Hypothalamus (tissue), 51 donors: ENCODE data around the gene ARID3A.

Experiments used
- DNase-seq, 51 donors: peaks; one replicate each; lab custom pipeline; 2025; lab: John Stamatoyannopoulos, UW

Gene ARID3A

DNA sequence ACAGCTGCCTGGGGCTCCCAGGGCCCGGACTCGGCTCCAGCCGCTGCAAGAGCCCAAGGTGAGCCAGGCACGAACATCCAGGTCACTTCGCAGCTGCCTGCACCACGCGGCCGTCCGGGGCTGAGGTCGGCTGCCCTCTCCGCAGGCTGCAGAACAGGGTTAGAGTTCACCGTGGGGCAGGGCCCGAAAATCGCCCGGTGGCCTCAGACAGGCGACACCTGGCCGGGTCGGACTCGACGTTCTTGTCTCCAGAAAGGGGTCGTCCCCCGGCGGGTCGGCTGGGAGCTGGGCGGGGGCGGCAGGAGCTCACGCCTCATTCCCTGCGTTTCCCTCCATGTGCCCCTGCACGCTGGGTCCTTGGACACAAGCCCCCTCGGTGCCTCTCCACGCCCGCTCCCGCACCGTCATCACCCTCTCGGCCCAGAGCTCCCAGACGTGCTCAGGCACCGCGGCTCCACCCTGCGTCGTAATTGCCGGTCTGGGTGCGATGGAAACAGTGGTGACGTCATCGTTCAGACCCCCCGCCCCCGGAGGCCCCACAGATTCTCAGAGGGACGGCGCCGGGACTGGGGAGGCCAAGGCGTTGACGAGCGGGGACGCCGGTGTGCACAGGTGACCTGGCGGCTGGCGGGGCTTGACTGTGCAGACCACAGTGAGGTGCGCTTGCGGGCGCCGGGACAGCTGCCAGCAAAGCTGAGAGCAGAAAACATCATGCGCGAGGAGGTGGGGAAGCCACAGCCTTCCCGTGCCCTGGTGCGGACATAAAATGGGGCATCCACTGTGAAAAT is 70.4 kb downstream of the ARID3A start:
- peak in 4 of 51 donors; percentile 8 to 27 (median 18) for DNase-seq

DNA sequence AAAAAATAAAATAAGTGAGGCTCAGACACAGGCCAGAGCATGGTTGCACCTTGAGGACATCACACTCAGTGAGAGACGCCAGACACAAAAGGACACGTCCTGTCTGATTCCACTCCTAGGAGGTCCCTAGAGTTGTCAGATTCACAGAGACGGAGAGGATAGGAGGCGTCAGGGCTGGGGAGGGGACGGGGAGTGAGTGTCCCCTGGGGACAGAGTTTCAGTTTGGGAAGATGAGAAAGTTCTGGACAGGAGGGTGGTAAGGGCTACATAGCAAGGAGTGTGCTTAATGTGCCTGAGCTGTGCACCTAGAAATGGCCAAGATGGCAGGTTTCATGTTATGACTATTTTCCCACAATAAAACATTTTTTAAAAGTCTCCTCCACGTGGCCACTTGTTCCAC is 72.2 kb downstream of the ARID3A start:
- no peak for DNase-seq

DNA sequence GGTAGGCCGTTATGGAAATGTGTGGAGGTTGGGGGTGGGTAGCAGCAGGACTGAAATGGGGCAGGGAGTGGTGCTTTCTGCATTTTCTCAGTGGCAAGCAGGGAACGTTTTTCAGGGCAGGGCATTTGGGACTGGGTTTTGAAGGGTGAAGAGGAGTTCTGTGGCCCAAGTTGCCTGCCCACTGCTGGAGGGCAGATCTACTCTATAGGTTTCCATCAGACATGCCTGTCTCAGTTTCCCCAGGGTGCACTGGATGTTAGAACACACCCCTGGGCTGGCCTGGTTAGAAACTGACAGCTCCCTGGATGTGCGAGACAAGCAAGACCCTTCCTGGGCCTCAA is 73.5 kb downstream of the ARID3A start:
- DNase-seq, result no peak

DNA sequence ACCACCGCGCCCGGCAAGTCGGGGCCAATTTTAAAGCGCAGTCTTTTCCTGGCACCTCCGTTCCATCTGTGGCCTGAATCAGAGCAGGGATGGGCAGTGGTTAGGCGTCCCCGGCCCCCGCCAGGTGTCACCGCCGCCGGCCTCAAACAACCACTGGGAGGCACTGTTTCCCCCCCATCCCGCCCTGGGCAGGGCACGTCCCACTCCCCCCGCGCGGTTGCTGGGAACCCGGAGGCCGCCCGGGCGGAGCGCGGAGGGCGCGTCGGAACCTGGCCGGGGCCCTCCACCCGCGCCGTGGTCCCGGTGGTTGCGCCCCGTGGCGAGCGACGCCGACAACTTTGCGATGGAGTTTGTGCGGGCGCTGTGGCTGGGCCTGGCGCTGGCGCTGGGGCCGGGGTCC is 74.3 kb downstream of the ARID3A start, which contains the start of gene GRIN3B:
Gene GRIN3B (plus strand): TSS at position 325 of the 400 bp plus-strand sequence. CDS start 19 bp downstream, at position 344.
- DNase-seq, result peak in 4 of 51 donors; percentile 5 to 19 (median 14)

DNA sequence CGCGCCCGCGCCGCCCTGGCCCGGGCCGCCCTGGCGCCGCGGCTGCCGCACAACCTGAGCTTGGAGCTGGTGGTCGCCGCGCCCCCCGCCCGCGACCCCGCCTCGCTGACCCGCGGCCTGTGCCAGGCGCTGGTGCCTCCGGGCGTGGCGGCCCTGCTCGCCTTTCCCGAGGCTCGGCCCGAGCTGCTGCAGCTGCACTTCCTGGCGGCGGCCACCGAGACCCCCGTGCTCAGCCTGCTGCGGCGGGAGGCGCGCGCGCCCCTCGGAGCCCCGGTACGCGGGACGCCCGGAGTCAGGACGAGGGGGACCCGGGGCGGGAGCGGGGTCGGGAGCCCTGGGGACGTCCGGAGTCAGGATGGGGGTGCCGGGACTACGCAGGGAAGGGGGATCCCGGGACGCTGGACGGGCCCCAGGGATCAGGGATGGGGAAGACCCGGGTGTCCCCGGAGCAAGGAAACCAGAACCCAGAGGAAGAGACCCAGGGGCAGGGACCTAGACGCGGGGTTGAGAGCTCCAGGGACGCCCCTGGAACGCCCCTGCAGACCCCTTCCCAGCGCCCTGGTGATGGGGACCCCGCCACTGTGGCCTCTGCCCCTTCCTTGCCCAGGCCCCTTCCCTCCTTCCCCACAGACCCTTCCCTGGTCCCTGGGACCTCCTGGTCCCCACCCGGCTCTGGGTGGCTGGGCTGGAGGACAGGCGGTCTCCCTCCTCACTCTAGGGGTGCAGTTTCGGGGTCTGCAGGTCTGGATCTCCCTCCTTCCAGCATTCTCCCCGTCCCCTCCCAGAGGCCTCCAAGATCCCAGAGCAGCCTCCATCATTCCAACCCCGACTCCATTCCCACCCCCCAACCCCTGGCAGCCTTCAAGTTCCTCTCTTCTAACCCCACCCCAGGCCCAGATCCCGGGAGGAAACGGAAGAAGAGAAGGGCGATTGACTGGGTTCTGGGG is 75.0 kb downstream of the ARID3A start:
- no peak for DNase-seq

DNA sequence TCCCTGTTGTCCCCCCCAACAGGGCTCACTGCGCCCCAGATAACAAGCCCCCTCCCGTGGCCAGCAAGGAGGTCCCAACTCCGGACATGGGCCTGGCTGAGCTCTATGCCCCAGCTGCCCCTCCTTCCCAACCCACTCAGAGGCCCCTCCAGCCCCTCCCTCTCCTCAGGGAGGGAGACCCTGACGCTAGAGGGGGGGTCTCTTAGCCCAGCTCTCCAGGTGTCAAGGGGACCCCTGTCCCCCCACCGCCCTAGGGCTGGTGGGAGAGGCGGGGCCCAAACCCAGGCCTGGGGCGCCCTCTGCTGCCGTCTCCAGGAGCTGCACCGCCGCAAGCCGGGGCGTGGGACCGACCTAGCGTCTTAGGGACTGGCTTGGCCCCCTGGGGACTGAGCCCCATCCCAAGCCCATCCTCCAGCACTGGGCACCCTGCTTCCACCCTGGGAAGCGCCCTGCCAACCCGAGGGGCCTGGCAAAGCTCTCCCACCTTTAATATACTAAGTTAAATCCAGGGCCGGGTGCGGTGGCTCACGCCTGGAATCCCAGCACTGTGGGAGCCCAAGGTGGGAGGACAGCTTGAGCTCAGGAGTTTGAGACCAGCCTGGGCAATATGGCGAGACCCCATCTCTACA is 75.8 kb downstream of the ARID3A start:
- peak in 15 of 51 donors; percentile 2 to 53 (median 20) for DNase-seq

DNA sequence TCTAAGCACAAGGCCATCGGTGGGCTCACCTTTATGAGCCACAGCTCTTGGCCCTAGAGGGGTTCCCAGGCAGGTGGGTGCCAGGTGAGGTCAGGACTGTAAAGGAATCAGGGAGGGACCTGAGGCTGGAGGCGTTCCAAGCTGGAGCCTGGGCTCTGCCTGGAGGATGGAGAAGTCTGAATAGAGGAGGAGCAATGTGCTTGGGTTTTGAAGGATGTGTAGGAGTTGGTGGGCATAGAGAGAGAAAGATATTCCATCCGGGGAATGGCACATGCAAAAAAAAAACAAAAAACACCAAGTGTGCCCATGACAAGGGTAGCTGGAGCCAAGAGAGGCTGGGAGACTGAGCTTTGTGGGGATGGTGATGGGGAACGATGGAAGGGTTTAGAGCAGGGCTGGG is 76.8 kb downstream of the ARID3A start:
- DNase-seq, result no peak

DNA sequence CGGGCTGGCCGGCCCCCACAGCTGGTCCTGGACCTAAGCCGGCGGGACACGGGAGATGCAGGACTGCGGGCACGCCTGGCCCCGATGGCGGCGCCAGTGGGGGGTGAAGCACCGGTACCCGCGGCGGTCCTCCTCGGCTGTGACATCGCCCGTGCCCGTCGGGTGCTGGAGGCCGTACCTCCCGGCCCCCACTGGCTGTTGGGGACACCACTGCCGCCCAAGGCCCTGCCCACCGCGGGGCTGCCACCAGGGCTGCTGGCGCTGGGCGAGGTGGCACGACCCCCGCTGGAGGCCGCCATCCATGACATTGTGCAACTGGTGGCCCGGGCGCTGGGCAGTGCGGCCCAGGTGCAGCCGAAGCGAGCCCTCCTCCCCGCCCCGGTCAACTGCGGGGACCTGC is 77.4 kb downstream of the ARID3A start:
- DNase-seq, result no peak

DNA sequence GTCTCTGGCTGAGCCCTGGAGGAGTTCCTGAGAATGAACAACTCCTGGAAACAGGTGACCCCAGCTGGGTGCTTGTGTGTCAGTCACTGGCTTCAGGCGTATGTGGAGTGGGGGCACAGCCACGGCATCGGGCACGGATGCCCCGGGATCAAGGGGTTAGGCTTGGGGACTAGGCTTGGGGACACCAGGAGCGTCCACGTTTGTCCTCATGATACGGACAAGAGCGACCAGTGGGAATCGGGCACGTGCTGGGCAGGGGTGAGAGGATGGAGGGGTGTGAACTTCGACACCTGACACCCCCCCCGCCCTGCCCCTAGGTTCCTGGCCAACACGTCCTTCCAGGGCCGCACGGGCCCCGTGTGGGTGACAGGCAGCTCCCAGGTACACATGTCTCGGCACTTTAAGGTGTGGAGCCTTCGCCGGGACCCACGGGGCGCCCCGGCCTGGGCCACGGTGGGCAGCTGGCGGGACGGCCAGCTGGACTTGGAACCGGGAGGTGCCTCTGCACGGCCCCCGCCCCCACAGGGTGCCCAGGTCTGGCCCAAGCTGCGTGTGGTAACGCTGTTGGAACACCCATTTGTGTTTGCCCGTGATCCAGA is 78.5 kb downstream of the ARID3A start:
- DNase-seq, result no peak

DNA sequence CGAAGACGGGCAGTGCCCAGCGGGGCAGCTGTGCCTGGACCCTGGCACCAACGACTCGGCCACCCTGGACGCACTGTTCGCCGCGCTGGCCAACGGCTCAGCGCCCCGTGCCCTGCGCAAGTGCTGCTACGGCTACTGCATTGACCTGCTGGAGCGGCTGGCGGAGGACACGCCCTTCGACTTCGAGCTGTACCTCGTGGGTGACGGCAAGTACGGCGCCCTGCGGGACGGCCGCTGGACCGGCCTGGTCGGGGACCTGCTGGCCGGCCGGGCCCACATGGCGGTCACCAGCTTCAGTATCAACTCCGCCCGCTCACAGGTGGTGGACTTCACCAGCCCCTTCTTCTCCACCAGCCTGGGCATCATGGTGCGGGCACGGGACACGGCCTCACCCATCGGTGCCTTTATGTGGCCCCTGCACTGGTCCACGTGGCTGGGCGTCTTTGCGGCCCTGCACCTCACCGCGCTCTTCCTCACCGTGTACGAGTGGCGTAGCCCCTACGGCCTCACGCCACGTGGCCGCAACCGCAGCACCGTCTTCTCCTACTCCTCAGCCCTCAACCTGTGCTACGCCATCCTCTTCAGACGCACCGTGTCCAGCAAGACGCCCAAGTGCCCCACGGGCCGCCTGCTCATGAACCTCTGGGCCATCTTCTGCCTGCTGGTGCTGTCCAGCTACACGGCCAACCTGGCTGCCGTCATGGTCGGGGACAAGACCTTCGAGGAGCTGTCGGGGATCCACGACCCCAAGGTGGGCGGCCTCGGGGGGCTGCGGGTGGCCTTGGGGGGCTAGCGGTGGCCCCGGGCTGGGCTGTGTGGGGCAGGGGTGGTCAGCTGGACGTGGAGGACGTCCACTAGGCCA is 79.2 kb downstream of the ARID3A start:
- no peak for DNase-seq

DNA sequence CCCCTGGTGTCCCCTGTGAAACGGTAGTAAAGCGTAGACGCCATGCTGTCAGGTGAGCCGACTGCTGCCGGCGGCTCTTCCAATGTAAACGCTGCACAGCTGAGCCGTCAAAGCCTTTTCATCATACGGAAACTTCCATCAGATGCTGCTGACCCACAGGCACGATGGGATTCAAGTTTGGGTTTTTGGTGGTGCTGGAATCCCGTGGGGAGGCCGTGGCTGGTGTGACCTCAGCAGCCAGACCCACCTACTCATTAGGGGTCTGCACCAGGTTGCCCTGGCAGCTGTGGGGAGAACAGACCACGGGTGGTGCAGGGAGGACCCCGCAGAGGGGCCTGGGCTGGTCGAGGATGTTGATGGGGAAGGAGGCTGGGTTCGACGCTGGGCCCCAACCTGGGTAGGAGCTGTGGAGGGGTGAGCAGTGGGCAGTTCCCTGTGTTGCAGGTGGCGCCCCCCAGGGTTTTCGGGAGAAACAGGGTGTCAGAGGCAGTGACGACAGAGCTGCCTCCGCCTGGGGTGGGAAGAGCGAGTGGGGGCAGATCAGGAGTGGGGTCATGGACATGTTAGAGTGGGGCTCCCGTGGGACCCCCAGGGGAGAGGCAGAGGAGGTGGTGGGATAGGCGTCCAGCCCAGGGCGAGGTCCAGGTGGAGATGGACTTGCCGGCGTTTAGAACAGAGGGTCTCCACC is 81.0 kb downstream of the ARID3A start:
- DNase-seq, result no peak

DNA sequence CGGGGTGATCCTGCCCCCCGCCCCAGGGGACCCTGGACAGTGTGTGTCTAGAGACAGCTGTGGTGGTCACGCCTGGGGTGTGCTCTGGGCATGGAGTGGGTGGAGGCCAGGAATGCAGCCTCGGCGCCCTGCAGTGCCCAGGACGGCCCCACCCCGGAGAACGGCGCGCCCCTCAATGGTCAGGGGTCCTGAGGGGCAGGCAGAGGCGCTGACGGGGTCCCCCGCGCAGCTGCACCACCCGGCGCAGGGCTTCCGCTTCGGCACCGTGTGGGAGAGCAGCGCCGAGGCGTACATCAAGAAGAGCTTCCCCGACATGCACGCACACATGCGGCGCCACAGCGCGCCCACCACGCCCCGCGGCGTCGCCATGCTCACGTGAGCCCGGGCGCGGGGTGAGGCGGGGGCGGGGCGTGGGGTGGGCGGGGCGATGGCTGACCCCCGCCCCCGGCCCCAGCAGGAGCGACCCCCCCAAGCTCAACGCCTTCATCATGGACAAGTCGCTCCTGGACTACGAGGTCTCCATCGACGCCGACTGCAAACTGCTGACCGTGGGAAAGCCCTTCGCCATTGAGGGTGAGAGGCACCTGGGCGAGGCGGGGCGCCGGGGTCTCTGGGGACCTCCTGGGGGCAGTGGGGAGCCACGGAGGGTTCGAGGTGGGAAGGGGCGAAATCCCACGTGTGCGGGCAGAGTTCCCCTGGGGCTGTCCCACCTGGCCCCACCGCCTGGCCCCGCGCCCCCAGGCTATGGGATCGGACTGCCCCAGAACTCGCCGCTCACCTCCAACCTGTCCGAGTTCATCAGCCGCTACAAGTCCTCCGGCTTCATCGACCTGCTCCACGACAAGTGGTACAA is 81.8 kb downstream of the ARID3A start:
- no peak for DNase-seq

DNA sequence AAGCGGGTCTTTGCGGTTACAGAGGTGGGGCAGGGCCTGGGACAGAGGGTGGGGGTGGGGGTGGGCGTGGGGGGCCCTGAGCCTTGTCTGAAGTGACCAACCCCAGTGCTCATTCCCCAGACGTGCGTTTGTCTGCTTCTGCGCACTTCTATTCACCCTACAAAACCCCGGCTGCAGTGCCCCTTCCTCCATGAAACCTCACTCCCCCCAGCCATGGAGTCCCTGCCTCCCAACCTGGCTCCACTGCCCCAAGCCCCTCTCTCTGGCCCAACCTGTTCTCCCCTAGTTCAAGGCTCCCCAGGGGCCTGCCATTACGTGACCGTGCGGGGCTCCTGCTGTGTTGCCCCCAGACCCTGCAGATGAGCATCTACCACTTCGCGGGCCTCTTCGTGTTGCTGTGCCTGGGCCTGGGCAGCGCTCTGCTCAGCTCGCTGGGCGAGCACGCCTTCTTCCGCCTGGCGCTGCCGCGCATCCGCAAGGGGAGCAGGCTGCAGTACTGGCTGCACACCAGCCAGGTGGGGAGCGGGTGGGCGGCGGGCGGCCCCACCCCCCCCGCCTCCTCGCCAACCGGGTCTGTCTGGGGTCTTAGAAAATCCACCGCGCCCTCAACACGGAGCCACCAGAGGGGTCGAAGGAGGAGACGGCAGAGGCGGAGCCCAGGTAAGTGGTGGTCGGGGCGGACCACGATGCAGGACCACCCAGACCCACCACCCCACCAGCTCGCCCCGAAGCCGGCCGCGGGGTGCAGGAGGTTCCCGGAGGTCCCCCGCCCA is 82.6 kb downstream of the ARID3A start:
- DNase-seq, result no peak

DNA sequence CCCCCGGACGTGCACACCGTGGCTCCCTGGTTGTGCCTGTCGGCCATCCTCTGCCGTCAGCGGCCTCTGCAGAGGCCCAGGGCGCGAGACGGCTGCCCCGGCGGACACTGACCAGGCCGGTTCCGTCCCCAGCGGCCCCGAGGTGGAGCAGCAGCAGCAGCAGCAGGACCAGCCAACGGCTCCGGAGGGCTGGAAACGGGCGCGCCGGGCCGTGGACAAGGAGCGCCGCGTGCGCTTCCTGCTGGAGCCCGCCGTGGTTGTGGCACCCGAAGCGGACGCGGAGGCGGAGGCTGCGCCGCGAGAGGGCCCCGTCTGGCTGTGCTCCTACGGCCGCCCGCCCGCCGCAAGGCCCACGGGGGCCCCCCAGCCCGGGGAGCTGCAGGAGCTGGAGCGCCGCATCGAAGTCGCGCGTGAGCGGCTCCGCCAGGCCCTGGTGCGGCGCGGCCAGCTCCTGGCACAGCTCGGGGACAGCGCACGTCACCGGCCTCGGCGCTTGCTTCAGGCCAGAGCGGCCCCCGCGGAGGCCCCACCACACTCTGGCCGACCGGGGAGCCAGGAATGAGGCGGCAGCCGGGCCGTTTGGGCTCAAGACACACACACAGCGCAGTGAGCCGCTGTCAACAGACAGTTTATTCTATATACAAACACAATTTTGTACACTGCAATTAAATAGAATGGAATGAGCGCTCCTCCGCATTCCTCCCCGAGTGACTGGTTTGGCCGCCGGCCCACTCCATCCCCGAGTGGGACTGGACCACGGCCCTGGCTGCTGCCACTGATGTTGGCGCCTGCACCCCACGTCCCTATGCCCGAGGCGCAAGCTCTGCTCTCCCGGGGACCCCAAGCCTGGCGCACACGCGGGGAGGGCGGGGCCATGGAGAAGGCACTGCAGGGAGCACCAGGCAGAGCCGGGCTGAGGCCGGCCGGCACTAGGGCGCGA is 83.5 kb downstream of the ARID3A start:
- DNase-seq, result no peak

DNA sequence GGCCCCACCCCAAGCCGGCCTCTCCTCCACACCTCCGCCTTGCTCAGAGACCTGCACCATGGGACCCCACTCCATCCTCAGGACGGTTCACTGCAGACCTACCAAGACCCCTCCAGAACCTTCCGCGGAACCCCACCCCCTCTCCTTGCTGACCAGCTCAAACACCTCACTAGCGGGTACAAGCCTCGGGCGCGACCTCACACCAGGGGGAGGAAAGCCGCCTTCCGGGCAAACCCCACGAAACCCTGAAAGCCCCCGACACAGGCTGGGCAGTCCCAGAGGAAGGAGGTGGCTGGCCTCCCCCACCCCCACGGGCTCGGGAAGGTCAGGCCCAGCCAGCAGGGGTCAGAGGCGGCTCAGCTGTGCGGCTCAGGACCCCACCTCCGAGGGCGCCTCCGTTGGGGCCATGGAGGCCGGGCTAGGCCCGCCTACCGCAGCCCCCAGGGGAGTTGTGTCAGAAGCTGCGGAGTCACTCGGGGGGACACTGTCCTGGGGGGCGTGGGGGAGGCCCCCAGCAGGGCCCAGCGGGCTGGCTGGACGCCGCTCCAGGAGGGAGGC is 84.2 kb downstream of the ARID3A start:
- DNase-seq, result no peak
